ENCODE results near the gene HSPA8.

HSPA8 gene

DNA sequence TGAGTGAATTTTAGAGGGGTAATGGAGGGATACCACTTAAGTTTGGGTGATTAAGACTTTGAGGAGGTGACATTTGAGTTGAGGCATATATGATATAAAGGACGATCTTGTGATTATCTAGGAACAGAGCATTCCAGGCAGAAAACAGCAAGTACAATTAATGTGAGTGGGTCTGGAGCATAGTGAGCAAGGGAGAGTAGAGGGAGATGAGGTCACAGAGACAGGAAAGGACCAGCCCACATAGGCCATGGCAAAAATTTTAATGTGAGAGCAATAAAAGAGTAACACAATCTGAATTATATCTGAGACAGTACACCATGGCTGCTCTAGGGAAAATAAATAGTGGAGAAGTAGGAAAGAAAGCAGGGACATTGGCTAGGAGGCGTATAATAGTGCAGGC lies 14.5 kb upstream of the HSPA8 start:
- in situ Hi-C loops (cut with HindIII; ENCODE audit: low pct_ligation_motif_present, low sequenced_read_pairs) = no loop called here
- H3K27ac ChIP-seq = no peak overlapping the region
- TF ChIP-seq, protein P1, sequence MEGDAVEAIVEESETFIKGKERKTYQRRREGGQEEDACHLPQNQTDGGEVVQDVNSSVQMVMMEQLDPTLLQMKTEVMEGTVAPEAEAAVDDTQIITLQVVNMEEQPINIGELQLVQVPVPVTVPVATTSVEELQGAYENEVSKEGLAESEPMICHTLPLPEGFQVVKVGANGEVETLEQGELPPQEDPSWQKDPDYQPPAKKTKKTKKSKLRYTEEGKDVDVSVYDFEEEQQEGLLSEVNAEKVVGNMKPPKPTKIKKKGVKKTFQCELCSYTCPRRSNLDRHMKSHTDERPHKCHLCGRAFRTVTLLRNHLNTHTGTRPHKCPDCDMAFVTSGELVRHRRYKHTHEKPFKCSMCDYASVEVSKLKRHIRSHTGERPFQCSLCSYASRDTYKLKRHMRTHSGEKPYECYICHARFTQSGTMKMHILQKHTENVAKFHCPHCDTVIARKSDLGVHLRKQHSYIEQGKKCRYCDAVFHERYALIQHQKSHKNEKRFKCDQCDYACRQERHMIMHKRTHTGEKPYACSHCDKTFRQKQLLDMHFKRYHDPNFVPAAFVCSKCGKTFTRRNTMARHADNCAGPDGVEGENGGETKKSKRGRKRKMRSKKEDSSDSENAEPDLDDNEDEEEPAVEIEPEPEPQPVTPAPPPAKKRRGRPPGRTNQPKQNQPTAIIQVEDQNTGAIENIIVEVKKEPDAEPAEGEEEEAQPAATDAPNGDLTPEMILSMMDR (IDR thresholded peaks at IDR 0.05; ENCODE audit: low read depth, low read length, missing control alignments) = no peak
- no peaks in the 10 kb centered on the region for H3K27me3 ChIP-seq (replicated peaks)
- H3K36me3 ChIP-seq (replicated peaks) = no peaks in the 10 kb centered on the region
- DNase-seq = no peak
- no peak overlapping the region for H3K4me3 ChIP-seq (ENCODE audit: low read depth, low read length)

DNA sequence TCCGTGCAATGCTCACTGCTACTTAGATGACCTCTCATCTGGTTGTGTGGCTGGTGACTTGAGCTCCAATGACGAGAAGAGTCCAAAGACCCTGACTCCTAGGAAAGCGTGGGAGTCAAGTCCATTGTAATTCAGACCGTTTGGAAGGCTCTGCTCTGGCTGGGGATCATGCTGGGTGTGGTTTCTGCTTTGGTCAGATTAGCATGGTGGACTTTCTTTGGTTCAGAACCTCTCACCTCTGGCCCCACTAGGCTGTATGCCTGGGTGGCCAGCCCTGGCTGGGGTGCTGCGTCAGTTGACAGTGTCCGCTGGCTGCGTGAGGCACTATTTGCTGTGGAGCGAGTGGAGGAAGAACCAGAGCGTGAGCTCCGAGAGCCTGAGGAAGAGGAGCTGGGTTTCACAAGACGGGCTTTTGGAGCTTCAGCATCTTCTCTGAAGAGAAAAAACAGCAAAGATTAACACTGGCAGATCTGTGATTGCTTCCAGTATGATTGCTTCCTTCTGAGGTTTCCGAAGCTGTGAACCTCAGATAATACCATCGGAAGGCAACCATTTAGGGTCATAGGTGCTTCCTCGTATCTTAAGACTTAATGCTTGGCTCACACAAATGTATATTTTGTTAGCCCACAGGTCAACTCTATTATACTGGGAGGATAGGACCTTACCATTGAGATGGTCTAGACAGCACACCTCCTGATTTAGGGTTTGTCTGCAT lies 11.6 kb upstream of the HSPA8 start:
- no peak overlapping the region for H3K27ac ChIP-seq
- in situ Hi-C loops (cut with HindIII; ENCODE audit: low pct_ligation_motif_present, low sequenced_read_pairs) = no loop called here
- H3K36me3 ChIP-seq (replicated peaks) = no peaks in the 10 kb centered on the region

DNA sequence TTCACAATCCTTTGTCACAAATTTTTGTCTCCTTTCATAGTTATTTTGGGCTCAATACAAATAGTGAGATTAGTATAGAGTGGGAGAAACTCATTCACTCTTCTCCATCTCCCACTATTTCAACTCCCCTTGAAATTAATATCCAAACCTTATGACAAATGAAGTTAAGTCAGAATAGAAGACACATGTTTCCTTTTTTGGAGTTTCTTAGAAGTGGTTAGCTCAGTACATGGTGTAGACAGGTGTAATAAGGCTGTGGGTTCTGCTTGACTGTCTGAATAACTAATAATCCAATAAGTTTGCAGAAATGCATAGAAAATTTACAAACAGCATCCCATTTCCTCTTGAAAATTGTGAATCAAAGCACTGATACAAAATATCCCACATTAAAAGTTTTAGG lies 10.8 kb upstream of the HSPA8 start:
- Histone ChIP-seq H3K4me3 (ENCODE audit: low read depth, low read length) (no peak overlapping the region), H3K36me3 (replicated peaks) (no peaks in the 10 kb centered on the region), H3K27me3 (replicated peaks) (no peaks in the 10 kb centered on the region), H3K27ac (no peak overlapping the region)
- TF ChIP-seq, protein P1 (IDR thresholded peaks at IDR 0.05; ENCODE audit: low read depth, low read length, missing control alignments) = no peak
- in situ Hi-C loops (cut with HindIII; ENCODE audit: low pct_ligation_motif_present, low sequenced_read_pairs) = no loop called here
- no peak for DNase-seq

More for the DNA sequence above, 11.6 kb upstream of the HSPA8 start:
- TF ChIP-seq, protein P1 (IDR thresholded peaks at IDR 0.05; ENCODE audit: low read depth, low read length, missing control alignments) = no peak
- no peak overlapping the region for H3K4me3 ChIP-seq (ENCODE audit: low read depth, low read length)
- no peaks in the 10 kb centered on the region for H3K27me3 ChIP-seq (replicated peaks)
- no peak for DNase-seq

DNA sequence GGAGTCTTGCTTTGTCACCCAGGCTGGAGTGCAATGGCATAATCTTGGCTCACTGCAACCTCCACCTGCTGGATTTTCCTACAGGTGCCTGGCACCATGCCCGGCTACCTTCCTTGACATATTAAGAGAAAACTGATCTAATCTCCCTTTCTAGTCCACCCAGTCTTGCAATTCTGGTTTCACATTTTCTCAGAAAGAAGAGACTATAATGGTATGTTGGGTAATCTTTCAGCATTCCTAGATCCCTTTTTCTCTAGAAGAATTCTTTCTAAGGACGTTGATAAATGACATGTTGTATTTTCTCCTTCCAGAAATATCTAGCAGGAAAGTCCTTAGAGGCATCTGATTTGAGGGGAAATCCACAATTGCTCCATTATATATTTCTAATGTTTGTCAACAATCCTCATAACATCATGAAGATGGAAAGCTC lies 10.4 kb upstream of the HSPA8 start:
- in situ Hi-C loops (cut with HindIII; ENCODE audit: low pct_ligation_motif_present, low sequenced_read_pairs) = no loop called here
- DNase-seq = no peak
- Histone ChIP-seq H3K4me3 (ENCODE audit: low read depth, low read length) (no peak overlapping the region), H3K27me3 (replicated peaks) (no peaks in the 10 kb centered on the region), H3K27ac (no peak overlapping the region), H3K36me3 (replicated peaks) (no peaks in the 10 kb centered on the region)
- TF ChIP-seq, protein P1 (IDR thresholded peaks at IDR 0.05; ENCODE audit: low read depth, low read length, missing control alignments) = no peak

DNA sequence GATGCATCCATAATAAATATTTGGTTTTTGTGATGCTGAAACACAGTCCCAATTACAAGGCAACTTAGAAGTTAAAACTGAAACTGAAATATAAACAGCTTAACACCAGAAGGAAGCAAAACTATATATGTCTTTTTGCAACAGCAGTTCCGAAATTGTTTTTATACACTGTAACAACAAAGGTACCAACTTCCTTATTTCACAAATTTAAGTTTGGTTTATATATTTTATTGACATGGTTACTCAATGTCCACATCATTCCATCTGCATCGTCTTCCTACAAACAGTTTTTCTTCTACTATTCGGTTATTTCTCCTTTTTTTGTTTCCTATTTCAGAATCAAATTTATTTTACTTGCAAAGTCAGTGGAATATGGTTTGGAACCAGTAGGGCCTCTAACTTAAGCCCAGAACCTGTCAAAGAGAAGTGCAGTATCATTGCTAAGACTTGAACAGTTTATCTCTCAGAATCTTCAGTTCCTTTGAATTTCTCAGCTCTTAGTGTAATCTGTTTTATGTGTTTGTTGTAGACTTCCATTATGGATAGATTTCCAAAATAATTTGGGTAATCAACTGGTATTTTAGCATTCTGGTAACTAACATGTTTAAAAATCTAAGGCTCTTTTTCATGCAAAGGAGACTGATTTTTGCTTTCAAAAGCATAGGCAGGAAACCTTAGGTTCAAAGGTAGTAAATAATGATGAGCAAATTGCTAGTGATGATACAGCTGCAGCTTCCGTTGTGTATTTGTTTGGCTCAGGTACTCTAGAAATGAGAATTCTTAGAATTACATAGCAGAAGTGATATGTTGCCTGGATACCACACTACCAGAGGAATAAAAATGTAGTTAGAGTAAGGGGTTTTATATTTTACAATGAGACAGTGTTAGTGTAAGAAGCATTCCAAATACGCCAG lies 8.2 kb upstream of the HSPA8 start:
- Histone ChIP-seq H3K36me3 (replicated peaks) (no peaks in the 10 kb centered on the region), H3K27ac (no peak overlapping the region), H3K27me3 (replicated peaks) (no peaks in the 10 kb centered on the region), H3K4me3 (ENCODE audit: low read depth, low read length) (no peak overlapping the region)
- TF ChIP-seq, protein P1 (IDR thresholded peaks at IDR 0.05; ENCODE audit: low read depth, low read length, missing control alignments) = no peak
- no peak for DNase-seq
- in situ Hi-C loops (cut with HindIII; ENCODE audit: low pct_ligation_motif_present, low sequenced_read_pairs) = no loop called here
